HepG2 (cell line): ENCODE results near the gene PRDM11. TPM values are rescaled to one million over a fixed set of nuclear protein-coding genes. Genes with fewer than 3 reads are reported as not detected.

Experiments
- ATAC-seq: fragments of 200-7000 bp; cut with Tn5 transposase; 3 replicates; pipeline ENCODE4 v1.9.1; 2020; ENCODE audit warnings: mild to moderate bottlenecking, moderate library complexity
- BruUV-seq: library from RNA; stranded (reverse); fragments of 400-500 nt; replicated peaks from 2 replicates; lab custom pipeline; 2021; lab: Mats Ljungman, UMichigan
- CTCF ChIA-PET: fragments of 300-600 bp; formaldehyde crosslinking; extraction: SDS; loops from one replicate; lab custom pipeline; 2021; ENCODE audit warnings: low total read pairs, inconsistent platforms, low intra/inter-chr PET ratio; lab: Yijun Ruan, JAX
- POLR2A ChIA-PET: fragments of 350-600 bp; sonication (Branson Sonifier 250); formaldehyde crosslinking; loops from one replicate; lab custom pipeline; 2020; ENCODE audit warnings: antibody characterized with exemption, inconsistent platforms; lab: Yijun Ruan, JAX
- DNase-seq: peaks from one replicate; pipeline ENCODE4 v3.0.0-alpha.2; 2015; ENCODE audit warnings: low spot score
- FAIRE-seq: peaks from 3 replicates; lab custom pipeline; 2011; peaks lifted over from hg19 to GRCh38; lab: Jason Lieb, UNC
- H2AFZ ChIP-seq: one replicate; pipeline ENCODE4 v1.6.1; 2011; ENCODE audit warnings: low read length, inconsistent platforms
- H3K27ac ChIP-seq: fragments of 300-600 bp; 3 replicates; pipeline ENCODE4 v1.8.0; 2011; ENCODE audit warnings: mixed run types, mild to moderate bottlenecking, mixed read lengths, low read length, inconsistent platforms; ENCODE audit not compliant: insufficient read depth; ENCODE audit errors: extremely low read length
- H3K27me3 ChIP-seq, 2 experiments: fragments of 200-600 bp in 1 of 2; 2 replicates in 1 of 2; 3 replicates in 1 of 2; pipeline versions ENCODE4 v1.6.0 to v1.8.0; 2011; ENCODE audit warnings: low read length in 2 of 2, mild to moderate bottlenecking in 2 of 2, moderate library complexity in 2 of 2, inconsistent platforms in 1 of 2; ENCODE audit not compliant: insufficient read depth in 2 of 2, control insufficient read depth in 1 of 2
- H3K36me3 ChIP-seq, 2 experiments: fragments of 200-600 bp in 1 of 2; replicated peaks in 1 of 2; 2 replicates in 1 of 2; 3 replicates in 1 of 2; pipeline versions ENCODE4 v1.5.1 to v1.8.0; 2011; ENCODE audit warnings: low read length in 2 of 2, inconsistent platforms in 1 of 2; ENCODE audit not compliant: insufficient read depth in 2 of 2, control insufficient read depth in 1 of 2
- H3K4me1 ChIP-seq: 2 replicates; pipeline ENCODE4 v1.5.1; 2012; ENCODE audit warnings: low read length, inconsistent platforms; ENCODE audit not compliant: insufficient read depth
- H3K4me2 ChIP-seq: 2 replicates; pipeline ENCODE4 v1.6.0; 2011; ENCODE audit warnings: low read depth, low read length, inconsistent platforms
- H3K4me3 ChIP-seq, 3 experiments: fragments of 200-600 bp in 1 of 3; sonication (generic), shearing (Covaris generic) in 1 of 3; replicated peaks in 1 of 3; 2 replicates each; pipeline ENCODE4 v1.5.1; 2011 to 2016; ENCODE audit warnings: low read length in 3 of 3, inconsistent platforms in 2 of 3, low read depth in 2 of 3, mild to moderate bottlenecking in 2 of 3, control low read depth in 1 of 3, mixed read lengths in 1 of 3; ENCODE audit not compliant: insufficient read depth in 1 of 3
- H3K79me2 ChIP-seq: one replicate; pipeline ENCODE4 v1.6.1; 2011; ENCODE audit warnings: low read length, inconsistent platforms; ENCODE audit not compliant: insufficient read depth
- H3K9ac ChIP-seq: 2 replicates; pipeline ENCODE4 v1.6.0; 2011; ENCODE audit warnings: mild to moderate bottlenecking, low read depth, low read length, inconsistent platforms; ENCODE audit not compliant: insufficient read depth
- H3K9me3 ChIP-seq: 2 replicates; pipeline ENCODE4 v1.5.1; 2012; ENCODE audit warnings: mild to moderate bottlenecking, low read length
- H4K20me1 ChIP-seq: 2 replicates; pipeline ENCODE4 v1.6.0; 2011; ENCODE audit warnings: inconsistent platforms, mild to moderate bottlenecking, low read length, moderate library complexity; ENCODE audit not compliant: insufficient read depth
- GPBP1L1 ChIP-seq: sonication (generic); formaldehyde crosslinking; IDR thresholded peaks from 2 replicates; pipeline ENCODE4 v1.5.0; 2020; ENCODE audit warnings: mild to moderate bottlenecking, missing genetic modification reagents
- IKZF4 ChIP-seq: sonication (generic); formaldehyde crosslinking; IDR thresholded peaks from 2 replicates; pipeline ENCODE4 v1.5.1; 2020; ENCODE audit warnings: borderline replicate concordance, mild to moderate bottlenecking, low read depth, missing genetic modification reagents; ENCODE audit errors: not compliant biosample characterization
- SCMH1 ChIP-seq: sonication (generic); formaldehyde crosslinking; IDR thresholded peaks from 2 replicates; pipeline ENCODE4 v1.9.0; 2021; ENCODE audit warnings: missing genetic modification reagents, mild to moderate bottlenecking, borderline replicate concordance
- TFAP4 ChIP-seq: sonication (generic); IDR thresholded peaks from 2 replicates; pipeline ENCODE4 v1.6.1; 2016; ENCODE audit warnings: low read depth, borderline replicate concordance
- XBP1 ChIP-seq: sonication (generic); formaldehyde crosslinking; IDR thresholded peaks from 2 replicates; pipeline ENCODE4 v1.5.0; 2020; ENCODE audit warnings: missing genetic modification reagents
- XRCC5 ChIP-seq: fragments of 200-400 bp; formaldehyde crosslinking; optimal IDR thresholded peaks from 2 replicates; pipeline ENCODE3; 2017; ENCODE audit warnings: mild to moderate bottlenecking, low read length
- ZBED4 ChIP-seq: sonication (generic); formaldehyde crosslinking; IDR thresholded peaks from 2 replicates; pipeline ENCODE4 v1.4.0; 2020; ENCODE audit warnings: missing genetic modification reagents, borderline replicate concordance
- ZMYM3 ChIP-seq: sonication (generic); formaldehyde crosslinking; IDR thresholded peaks from 2 replicates; pipeline ENCODE4 v1.5.1; 2020; ENCODE audit warnings: mild to moderate bottlenecking, missing genetic modification reagents
- ZNF558 ChIP-seq: sonication (generic); formaldehyde crosslinking; IDR thresholded peaks from 2 replicates; pipeline ENCODE4 v1.9.0; 2022; ENCODE audit warnings: mild to moderate bottlenecking, missing genetic modification reagents, borderline replicate concordance
- WGBS: methylation state at CpG from one replicate; pipeline ENCODE4 v1.1.6; 2017; ENCODE audit warnings: low lambda C conversion rate; 5-methylcytosine and 5-hydroxymethylcytosine counted together
- in situ Hi-C: cut with HindIII; loops from 2 replicates; pipeline ENCODE4 v1.10.0; 2017; ENCODE audit warnings: low pct_unique_long_range_greater_than_20kb; ENCODE audit not compliant: extremely low pct_ligation_motif_present
- intact Hi-C: fragments of 100-400 bp; cut with micrococcal nuclease; formaldehyde crosslinking; loops from one replicate; pipeline ENCODE4 v1.10.0; 2022; ENCODE audit not compliant: unreplicated experiment
- polyA plus RNA-seq, 8 experiments: library from polyadenylated mRNA; depleted of rRNA in 3 of 8; stranded (reverse) in 7 of 8; unstranded in 1 of 8; fragments of >200 nt; fragmentation: Illumina TruSeq in 4 of 8; extraction: Trizol in 4 of 8; gene quantifications; 2 replicates each; pipeline versions ENCODE4 v1.2.1 to v1.2.3, GENCODE V29; 2011 to 2016; ENCODE audit warnings: low read depth in 4 of 8, missing spikeins in 1 of 8, mixed read lengths in 1 of 8; ENCODE audit not compliant: insufficient read depth in 1 of 8
- total RNA-seq, 5 experiments: library from RNA; depleted of rRNA; stranded (reverse); fragments of >200 nt; fragmentation: Illumina TruSeq; extraction: Trizol; gene quantifications; 2 replicates each; pipeline ENCODE4 v1.2.3, GENCODE V29; 2016; ENCODE audit warnings: low read depth in 1 of 5

Gene PRDM11
- total and polyA plus RNA-seq, 2 of the 13 experiments (the other 11 are each of a cell fraction or from before 2014, with no cell fraction given), result 3.4 to 4.7 TPM

- no peaks in the 10 kb centered on the region for H3K36me3 ChIP-seq
- no peaks in the 10 kb centered on the region for H3K4me1 ChIP-seq
- no peak overlapping the region for H3K9ac ChIP-seq
- BruUV-seq, result no TSS peak
- POLR2A ChIA-PET, result no interaction called here
- H3K27me3 ChIP-seq, result peaks cover 5 to 23% of the 10 kb centered on the region in 2 experiments; a peak in 2 of 5 replicates
- H3K4me2 ChIP-seq, result no peak overlapping the region
- no peaks in the 10 kb centered on the region for H3K9me3 ChIP-seq
- CTCF ChIA-PET, result no interaction called here
- no peak for FAIRE-seq
- WGBS, result 4% methylated on average over 3 of the region's 3 CpGs
- in situ Hi-C loops, result loop anchor here (5.0 kb wide), 1 partner anchor 42 kb away; no protein-coding TSS in a partner anchor
- H3K79me2 ChIP-seq, result no peaks in the 10 kb centered on the region
- no peaks in the 10 kb centered on the region for H4K20me1 ChIP-seq
- ATAC-seq, result no peak
- intact Hi-C loops, result loop anchor here (5.0 kb wide), 1 partner anchor 138 kb away; no protein-coding TSS in a partner anchor
- no peak for DNase-seq
- H3K4me3 ChIP-seq, result no peak overlapping the region
- no peak overlapping the region for H3K27ac ChIP-seq
- TF ChIP-seq ZNF558 (CRISPR knock-in tag) (no peak), IKZF4 (no peak), ZMYM3 (no peak)
- H2AFZ ChIP-seq, result no peak overlapping the region
Measured at GRCh38 chr11:45250035-45250718, 103.7 kb downstream of the PRDM11 start.

- H3K9ac ChIP-seq, result no peak overlapping the region
- no TSS peak for BruUV-seq
- H3K27ac ChIP-seq, result no peak overlapping the region
- no peaks in the 10 kb centered on the region for H3K9me3 ChIP-seq
- H4K20me1 ChIP-seq, result no peaks in the 10 kb centered on the region
- intact Hi-C loops, result loop anchor here (1.0 to 5.0 kb wide), 3 partner anchors 41 to 140 kb away; no protein-coding TSS in a partner anchor
- no peaks in the 10 kb centered on the region for H3K4me1 ChIP-seq
- peak; percentile 99 for ATAC-seq
- WGBS, result 10% methylated on average over 17 of the region's 22 CpGs
- ChIA-PET POLR2A (no interaction called here), CTCF (interaction anchor here (1.9 kb wide), 1 partner anchor 41 kb away, joined by 13 read pairs; no protein-coding TSS in a partner anchor)
- no peak overlapping the region for H3K4me3 ChIP-seq
- H2AFZ ChIP-seq, result no peak overlapping the region
- DNase-seq, result peak; percentile 35
- no peaks in the 10 kb centered on the region for H3K36me3 ChIP-seq
- no peak overlapping the region for H3K4me2 ChIP-seq
- in situ Hi-C loops, result loop anchor here (5.0 kb wide), 1 partner anchor 40 kb away; no protein-coding TSS in a partner anchor
- H3K27me3 ChIP-seq, result peaks cover 2 to 21% of the 10 kb centered on the region in 2 experiments; a peak in 2 of 5 replicates
- FAIRE-seq, result peak; percentile 30
- H3K79me2 ChIP-seq, result no peaks in the 10 kb centered on the region
- TF ChIP-seq XBP1 (CRISPR knock-in tag) (no peak), SCMH1 (no peak), TFAP4 (peak; percentile 49; the same call in 1 of the 2 replicates), XRCC5 (peak; percentile 79), ZBED4 (CRISPR knock-in tag) (no peak), GPBP1L1 (CRISPR knock-in tag) (no peak)
Measured at GRCh38 chr11:45252134-45252856, 105.9 kb downstream of the PRDM11 start.
